Measurements from ENCODE around the gene STARD8.
"Not testable (repeated sequence)": the region's sequence is repeated elsewhere in the genome, so short reads cannot be mapped to it uniquely, and the experiment has no call there.

STARD8 gene

DNA sequence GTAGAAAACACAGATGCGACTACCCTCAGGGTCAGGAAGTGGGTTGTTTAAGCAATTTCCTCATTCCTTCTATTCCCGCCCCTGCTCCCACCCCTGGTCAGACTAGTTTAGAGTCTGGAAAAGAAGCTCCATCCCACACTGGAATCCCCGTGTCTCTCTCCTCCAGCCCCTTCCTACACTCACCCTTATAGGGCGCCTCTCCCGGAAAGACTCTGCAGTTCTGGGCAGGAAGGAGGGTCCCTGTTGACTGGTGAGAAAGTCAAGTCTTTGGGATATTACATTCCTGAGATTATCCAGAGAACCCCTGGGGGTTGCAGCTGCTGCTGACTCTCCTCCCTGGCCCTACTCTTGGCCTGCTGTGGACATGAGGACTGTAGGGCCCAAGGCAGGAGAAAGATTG lies 11.9 kb downstream of the STARD8 start:
- no peak for DNase-seq (ENCODE audit: low read depth in 3 of 3)

GRCh38 chrX:68659786-68660185 lies 12.3 kb downstream of the STARD8 start:
- no peak for DNase-seq (ENCODE audit: low read depth in 3 of 3)

- no peak for DNase-seq (ENCODE audit: low read depth in 3 of 3)
These were observed 13.3 kb downstream of the STARD8 start for GRCh38 chrX:68660746-68661145.

- no peak for DNase-seq (ENCODE audit: low read depth in 3 of 3)
These were observed 18.0 kb downstream of the STARD8 start for GRCh38 chrX:68665502-68665901.

GRCh38 chrX:68666580-68666979 lies 19.1 kb downstream of the STARD8 start:
- DNase-seq (ENCODE audit: low read depth in 3 of 3): no peak

DNA sequence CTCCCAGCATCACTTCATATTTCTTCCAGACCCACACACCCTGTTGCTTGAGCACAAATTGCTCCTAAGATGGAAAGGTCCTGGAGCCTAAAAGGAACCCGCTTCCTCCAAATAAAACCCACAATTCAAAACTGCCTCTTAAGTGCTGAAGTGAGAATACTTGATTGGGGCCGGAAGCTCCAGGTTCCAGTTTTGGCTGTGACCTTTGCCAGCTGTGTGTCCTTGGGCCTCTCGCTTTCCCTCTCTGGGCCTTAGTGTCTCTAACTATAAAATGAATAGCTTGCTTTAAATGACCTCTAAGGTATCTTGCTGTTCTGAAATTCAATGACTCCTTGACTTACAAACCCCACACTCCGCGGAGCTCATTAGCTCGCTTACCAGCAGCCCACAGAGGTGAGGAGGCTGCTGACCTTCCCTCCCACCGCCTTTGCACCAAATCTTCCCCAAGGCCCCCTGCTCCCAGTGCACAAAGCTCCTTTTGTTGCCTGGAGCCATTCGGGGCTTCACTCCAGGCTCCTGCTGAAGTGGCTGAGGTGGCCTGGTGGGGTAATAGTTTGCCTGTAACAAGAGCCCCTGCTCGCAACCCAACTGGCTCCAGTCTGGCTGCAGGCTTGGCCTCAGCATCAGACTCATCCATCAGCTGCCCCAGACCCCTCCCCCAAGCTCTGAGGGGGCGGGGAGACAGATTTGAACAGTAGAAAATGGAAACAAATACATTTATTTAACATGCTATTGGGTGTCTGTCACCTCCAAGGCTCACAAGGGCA lies 21.8 kb downstream of the STARD8 start:
- no peak for DNase-seq (ENCODE audit: low read depth in 3 of 3)

DNA sequence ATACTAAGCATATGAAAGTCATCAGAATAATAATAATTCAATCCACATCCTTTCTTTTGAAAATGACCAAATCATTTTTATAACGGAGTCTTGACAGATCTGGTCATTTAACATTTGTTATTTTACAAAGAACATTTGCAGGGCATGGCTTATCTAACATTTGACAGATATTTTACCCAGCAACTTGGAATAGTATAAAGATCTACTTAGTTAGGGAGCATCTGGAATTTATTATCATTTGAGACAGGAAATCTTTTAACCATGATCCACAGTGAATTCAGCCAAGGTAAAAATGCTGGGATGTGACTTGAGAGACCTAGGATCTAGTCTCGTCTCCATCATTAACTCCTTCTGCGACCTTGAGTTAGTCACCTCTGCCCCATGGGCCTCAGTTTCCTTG lies 22.4 kb downstream of the STARD8 start:
- DNase-seq (ENCODE audit: low read depth in 3 of 3): no peak

DNA sequence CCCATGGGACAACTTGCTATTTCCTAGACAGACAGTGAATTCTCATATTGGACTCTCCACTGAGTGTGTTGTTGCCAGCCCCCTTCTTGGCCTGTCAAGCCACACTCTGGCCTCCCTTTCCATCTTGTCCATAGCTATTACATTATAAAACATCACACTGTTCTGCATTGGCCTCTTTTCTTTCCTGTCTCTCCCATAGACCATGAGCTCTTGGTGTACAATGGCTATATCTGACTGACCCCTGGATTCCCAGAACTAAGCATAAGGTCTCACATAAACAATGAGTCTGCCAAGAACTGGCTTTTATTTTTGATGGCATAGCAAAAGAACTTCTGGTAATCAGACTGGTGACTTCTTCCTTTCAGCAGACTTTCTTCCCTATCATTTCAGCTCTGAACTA lies 23.8 kb downstream of the STARD8 start:
- DNase-seq (ENCODE audit: low read depth in 3 of 3): no peak

GRCh38 chrX:68672581-68673318 lies 25.3 kb downstream of the STARD8 start:
- no peak for DNase-seq (ENCODE audit: low read depth in 3 of 3)

DNA sequence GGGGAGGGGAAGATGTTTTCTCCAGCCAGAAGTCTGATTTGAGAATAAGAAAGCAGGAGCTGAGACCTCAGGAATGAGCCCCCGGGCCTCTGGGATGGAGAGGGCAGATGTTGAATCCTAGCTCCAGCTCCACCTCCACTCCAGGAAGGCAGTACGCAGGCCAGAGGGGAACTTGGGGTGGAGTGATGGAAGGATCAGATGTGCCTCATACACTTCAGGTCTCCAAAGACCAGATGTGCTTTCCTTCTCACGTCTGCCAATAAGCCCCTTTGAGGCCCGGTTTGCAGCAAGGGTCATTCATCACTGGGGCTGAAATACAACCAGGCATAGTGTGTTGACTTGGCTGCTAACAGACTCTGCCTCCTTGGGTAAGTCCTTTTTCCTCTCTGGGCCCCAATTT lies 28.1 kb downstream of the STARD8 start:
- DNase-seq (ENCODE audit: low read depth in 3 of 3): no peak

DNA sequence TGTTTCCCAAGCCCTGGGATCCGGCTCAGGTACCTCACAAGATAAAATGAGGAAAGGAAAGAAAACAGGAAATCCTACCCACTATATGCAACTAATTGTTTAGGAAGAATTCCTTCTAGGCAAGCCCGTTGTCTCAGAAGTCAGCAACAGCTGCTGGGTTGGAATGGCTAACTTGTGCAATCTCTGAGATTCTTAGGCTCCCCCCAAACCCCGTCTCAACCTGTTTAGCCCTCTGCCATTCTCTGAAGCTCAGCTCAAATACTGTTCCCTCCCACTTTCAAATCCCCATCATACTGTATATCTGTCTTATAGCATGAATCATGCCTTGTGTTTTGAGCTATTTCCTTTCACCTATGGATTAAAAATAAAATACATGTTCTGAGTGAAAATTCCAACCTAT lies 28.9 kb downstream of the STARD8 start:
- DNase-seq (ENCODE audit: low read depth in 3 of 3): no peak

- DNase-seq (ENCODE audit: low read depth in 3 of 3): no peak
These were observed 30.5 kb downstream of the STARD8 start for GRCh38 chrX:68677998-68678397.

- no peak for DNase-seq (ENCODE audit: low read depth in 3 of 3)
These were observed 34.0 kb downstream of the STARD8 start for GRCh38 chrX:68681443-68681941.

- no peak for DNase-seq (ENCODE audit: low read depth in 3 of 3)
These were observed 35.3 kb downstream of the STARD8 start for GRCh38 chrX:68682790-68683189.

GRCh38 chrX:68683580-68683979 lies 36.1 kb downstream of the STARD8 start:
- DNase-seq (ENCODE audit: low read depth in 3 of 3): no peak

GRCh38 chrX:68684291-68684918 lies 36.9 kb downstream of the STARD8 start:
- DNase-seq (ENCODE audit: low read depth in 3 of 3): no peak

DNA sequence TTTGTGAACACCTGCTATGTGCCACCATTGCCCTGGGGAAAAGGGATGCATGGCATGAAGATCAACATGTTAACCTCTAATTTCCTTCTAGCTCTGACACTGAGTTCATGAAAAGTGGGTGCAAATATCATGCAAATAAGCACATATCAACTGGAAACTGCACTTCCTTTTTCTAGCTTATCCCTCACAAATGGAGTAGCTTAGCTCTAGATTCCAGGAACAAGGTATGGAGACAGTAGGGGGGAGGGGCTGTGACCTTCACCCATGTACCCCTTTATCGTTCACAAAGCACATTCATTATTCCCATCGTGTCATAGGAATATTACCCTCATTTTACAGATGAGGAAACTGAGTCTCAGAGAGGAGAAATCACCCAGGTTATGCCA lies 37.4 kb downstream of the STARD8 start:
- DNase-seq (ENCODE audit: low read depth in 3 of 3): no peak

DNA sequence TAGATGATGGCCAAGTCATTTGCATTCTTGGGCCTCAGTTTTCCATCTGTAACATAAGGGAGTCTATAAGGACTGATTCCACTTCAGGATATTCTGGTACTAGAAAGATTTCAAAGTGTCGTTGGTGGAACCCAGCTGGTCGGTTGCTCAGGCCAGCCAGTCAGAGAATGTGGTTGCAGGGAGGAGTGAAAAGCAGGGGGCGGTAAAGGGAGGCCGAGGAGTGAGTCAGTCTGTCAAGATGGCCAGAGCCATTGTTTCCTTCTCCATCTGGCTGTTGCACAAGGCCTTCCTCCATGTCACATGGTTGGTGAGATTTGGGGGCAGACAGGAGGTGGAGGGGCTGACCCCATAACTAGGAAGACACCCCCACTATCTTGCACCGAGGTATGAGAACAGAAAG lies 38.2 kb downstream of the STARD8 start:
- DNase-seq (ENCODE audit: low read depth in 3 of 3): no peak

GRCh38 chrX:68686097-68686977 lies 38.9 kb downstream of the STARD8 start:
- no peak for DNase-seq (ENCODE audit: low read depth in 3 of 3)

GRCh38 chrX:68688931-68689330 lies 41.5 kb downstream of the STARD8 start:
- DNase-seq (ENCODE audit: low read depth in 3 of 3): not testable (repeated sequence)

GRCh38 chrX:68690936-68691501 lies 43.6 kb downstream of the STARD8 start:
- no peak for DNase-seq (ENCODE audit: low read depth in 3 of 3)

Measured in stimulated activated CD4-positive, alpha-beta T cell treated with anti-CD3 and anti-CD28 coated beads, TNF-alpha, amount 100 ng/mL, for 4 hours (primary cell).